Dermis microvascular lymphatic vessel endothelial cell (primary cell): ENCODE results near the gene PNPLA1. TPM values are rescaled to one million over a fixed set of nuclear protein-coding genes. Genes with fewer than 3 reads are reported as not detected.

Experiments
- DNase-seq, 2 donors: peaks; one replicate each; pipeline versions ENCODE4 v3.0.0 to v3.0.0-alpha.2; 2010; ENCODE audit warnings: low read depth in 2 of 2
- total RNA-seq: library from RNA; depleted of rRNA; stranded (reverse); fragments of >200 nt; gene quantifications from 2 replicates; pipeline ENCODE4 v1.2.1, GENCODE V29; 2014

PNPLA1 gene
- total RNA-seq, 1 donor from 2014 or later, result not detected

- no peak for DNase-seq
Observed at GRCh38 chr6:36314221-36315014, 44.6 kb downstream of the PNPLA1 start.

GRCh38 chr6:36315921-36316320 lies 46.1 kb downstream of the PNPLA1 start:
- DNase-seq, result no peak

DNA sequence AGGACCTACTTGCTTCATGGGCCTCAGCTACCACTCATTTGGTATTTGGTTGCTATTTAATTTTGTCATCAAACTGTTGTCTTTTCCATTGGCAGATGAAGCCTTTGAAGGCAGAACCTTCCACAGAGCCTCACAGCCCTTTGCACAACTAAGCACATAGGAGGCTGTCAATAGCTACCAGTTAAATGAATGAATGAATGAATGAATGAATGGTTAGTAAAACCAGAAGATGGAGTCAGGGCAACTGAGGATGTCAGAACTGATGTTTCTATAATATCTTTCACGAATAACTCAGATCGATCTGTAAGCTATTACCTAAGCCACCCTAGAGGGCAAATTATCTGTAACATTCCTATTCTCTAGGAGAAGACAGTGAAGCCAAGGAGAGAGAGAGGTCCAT lies 47.8 kb downstream of the PNPLA1 start:
- no peak for DNase-seq

GRCh38 chr6:36318690-36319435 lies 49.0 kb downstream of the PNPLA1 start:
- DNase-seq, result no peak

DNA sequence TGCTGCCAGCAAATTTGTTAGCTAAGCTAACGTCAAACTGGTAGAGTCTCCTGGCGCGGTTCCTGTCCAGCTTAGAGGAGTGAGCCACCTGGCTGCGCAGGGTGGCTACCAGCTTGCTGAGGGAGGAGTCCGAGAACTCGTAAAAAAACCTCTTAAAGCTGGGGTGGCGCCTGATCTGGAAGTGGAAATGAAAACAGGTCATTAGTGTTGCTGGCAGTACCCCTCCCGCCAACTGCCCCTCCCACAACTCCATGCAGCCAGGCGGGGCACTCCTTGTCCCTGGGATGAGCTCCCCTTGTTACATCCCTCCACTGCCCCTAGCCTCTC lies 49.5 kb downstream of the PNPLA1 start:
- DNase-seq, result no peak

- no peak for DNase-seq
Observed at GRCh38 chr6:36319821-36320220, 50.0 kb downstream of the PNPLA1 start.

GRCh38 chr6:36320475-36320874 lies 50.6 kb downstream of the PNPLA1 start:
- no peak for DNase-seq

DNA sequence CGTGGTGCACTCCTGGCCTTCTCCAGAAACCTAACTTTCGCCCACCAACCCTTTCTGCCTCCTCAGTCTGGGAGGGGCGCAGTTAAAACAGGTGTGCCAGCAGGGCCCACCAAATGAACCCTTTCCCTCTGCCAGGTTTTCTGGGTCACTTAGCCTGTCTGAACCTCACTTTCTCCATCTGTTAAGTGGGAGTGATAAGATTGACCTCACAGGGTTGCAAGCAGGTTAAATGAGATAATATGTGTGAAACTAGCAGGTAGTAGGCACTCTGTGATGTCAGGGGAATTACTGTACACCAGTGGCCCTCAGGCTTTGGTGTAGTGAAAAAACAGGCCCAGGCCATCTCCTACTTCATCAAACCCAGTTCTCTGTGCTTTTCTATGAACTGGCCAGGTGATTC lies 52.7 kb downstream of the PNPLA1 start:
- no peak for DNase-seq

DNA sequence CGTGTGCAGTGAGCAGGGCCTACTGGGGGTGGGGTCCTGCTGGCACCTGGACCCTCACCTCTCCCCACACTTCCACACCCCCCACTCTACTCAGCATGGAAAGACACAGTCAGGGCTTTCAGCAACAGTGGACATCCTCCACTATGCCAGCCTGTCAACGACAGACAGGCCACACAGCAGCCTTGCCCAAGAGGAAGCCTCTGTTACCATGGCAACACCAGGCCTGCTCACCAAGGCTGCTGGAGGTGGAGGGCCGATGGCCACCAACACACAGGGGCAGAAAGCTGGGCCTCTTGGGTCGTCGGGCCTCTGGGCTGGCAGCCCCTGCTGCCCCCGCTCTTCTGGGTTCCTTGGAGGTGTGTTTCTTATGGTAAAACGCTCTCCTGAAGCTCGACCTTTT lies 53.2 kb downstream of the PNPLA1 start:
- peak in 1 of 2 donors; percentile 4 for DNase-seq

DNA sequence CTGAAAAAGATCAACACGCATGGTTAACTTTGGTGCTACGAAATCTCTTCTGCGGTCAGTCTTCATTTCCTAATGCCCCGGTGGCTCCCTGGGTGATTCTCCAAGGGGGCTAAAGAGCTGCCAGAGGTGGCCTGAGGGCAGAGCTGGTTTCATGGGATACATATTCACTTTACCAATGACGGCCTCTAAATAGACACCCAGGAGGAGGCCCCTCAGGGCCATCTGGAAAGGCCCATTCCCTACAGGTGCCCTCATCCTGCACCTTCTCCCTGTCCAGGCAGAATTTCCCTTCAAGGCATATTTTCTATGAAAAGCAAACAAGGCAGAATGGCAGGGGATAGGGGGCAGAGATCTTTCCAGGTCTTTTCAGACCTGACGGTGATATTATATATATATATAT lies 54.3 kb downstream of the PNPLA1 start:
- DNase-seq, result no peak

DNA sequence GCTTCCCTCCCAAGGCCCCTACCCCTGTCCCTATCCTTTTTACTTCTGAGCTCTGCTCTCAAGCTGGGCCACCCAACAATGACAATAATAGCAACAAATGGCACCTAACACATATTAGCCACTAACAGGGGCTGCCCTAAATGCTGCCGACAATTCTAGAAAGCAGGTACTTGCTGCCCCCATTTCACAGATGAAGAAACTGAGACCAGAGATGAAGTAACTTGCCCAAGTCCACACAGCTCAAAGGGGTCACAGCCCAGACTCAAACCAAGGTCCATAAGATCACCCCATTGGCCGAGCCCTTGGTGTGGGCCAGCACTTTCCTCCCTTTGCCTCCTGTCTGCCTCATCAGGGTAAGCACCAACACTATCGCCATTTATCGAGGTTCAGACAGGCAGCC lies 54.9 kb downstream of the PNPLA1 start:
- DNase-seq, result no peak

GRCh38 chr6:36326356-36326995 lies 56.6 kb downstream of the PNPLA1 start:
- DNase-seq, result no peak

GRCh38 chr6:36327226-36327918 lies 57.5 kb downstream of the PNPLA1 start:
- DNase-seq, result no peak

- no peak for DNase-seq
Observed at GRCh38 chr6:36327919-36328236, 58.0 kb downstream of the PNPLA1 start.

DNA sequence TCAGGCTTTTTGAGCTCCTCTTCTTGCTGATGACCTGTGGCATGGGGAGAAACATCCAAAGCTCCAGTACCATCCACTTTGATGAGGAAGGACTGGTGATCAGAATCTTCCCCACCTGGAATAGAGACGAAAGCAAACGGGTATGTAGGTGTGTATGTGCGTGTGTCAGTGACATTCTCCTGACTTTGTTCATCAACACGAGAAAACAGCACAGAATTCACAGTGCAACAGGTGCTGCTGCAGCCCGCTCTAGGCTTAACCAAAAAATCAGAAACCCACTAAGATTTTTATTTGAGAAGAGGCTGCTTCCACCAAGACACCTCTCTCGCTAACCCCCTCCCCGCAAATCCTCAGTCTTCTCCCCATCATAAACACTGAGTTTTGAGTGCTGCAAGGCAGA lies 58.7 kb downstream of the PNPLA1 start:
- no peak for DNase-seq

DNA sequence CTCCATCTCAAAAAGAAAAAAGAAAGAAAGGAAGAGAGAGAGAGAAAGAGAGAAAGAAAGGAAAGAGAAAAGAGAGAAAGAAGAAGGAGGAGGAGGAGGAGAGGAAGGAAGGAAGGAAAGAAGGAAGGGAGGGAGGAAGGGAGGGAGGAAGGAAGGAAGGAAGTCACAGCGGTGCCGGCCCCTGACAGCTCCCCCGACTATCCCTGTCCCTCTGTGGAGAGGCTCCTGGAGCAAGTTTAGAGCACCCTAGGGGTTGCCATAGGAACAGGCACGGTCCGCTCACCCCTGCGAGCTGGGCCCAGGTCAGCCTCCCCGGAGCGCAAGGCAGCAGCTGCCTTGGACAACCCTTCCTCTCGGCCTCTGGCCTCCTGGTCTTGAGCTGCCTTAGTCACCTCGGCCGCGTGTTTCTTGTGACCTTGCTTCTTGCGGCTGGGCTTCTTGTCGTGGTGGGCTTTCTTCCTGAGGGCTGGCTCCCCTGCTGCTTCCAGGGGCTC lies 60.0 kb downstream of the PNPLA1 start:
- DNase-seq, result no peak

DNA sequence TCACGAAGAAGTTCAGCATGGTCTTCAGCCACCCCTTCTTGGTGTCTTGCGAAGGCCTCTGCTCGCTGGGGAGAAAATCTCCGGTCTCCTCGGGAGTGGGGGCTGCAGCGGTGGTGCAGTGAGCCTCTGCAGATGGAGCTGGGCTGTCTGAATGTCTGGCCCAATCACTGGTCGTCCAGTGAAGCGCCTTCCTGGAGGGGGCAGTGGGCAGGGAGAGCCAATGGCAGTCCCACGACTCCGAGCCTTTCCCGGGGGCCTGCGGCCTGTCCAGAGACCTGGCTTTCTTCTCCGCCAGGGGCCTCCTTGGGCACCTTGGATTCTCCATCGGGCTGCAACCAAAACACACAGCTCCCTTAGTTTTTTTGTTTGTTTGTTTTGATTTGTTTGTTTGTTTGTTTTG lies 60.5 kb downstream of the PNPLA1 start:
- no peak for DNase-seq

DNA sequence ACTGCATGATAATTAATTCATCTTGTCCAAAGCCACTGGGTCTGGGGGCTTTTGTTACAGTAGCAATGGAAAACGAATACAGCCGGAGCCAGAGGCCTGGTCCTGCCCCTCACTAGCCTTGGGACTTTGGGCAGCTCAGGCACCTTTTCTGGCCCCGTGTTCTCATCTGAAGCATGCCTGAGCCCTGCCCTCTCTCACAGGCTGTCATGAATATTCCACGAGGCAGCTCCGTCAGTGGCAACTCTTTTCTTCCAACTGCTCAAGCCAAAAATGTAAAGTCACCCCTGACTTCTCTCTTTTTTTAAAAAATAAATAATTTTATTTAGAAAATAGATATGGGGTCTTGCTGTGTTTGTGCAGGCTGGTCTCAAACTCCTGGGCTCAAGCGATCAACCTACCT lies 61.5 kb downstream of the PNPLA1 start:
- no peak for DNase-seq

- DNase-seq, result no peak
Observed at GRCh38 chr6:36333171-36333895, 63.5 kb downstream of the PNPLA1 start.

- DNase-seq, result no peak
Observed at GRCh38 chr6:36333931-36334725, 64.3 kb downstream of the PNPLA1 start.
